GM12873 (cell line): ENCODE results near the gene RNPEP.

Experiments
- TF ChIP-seq, protein P1 (sequence below): IDR thresholded peaks from 2 replicates; pipeline ENCODE4 v1.5.1; 2012; ENCODE audit warnings: low read depth, mild to moderate bottlenecking, moderate library complexity, low read length, control low read depth; ENCODE audit not compliant: insufficient read depth; ENCODE audit errors: missing control alignments

The RNPEP gene

DNA sequence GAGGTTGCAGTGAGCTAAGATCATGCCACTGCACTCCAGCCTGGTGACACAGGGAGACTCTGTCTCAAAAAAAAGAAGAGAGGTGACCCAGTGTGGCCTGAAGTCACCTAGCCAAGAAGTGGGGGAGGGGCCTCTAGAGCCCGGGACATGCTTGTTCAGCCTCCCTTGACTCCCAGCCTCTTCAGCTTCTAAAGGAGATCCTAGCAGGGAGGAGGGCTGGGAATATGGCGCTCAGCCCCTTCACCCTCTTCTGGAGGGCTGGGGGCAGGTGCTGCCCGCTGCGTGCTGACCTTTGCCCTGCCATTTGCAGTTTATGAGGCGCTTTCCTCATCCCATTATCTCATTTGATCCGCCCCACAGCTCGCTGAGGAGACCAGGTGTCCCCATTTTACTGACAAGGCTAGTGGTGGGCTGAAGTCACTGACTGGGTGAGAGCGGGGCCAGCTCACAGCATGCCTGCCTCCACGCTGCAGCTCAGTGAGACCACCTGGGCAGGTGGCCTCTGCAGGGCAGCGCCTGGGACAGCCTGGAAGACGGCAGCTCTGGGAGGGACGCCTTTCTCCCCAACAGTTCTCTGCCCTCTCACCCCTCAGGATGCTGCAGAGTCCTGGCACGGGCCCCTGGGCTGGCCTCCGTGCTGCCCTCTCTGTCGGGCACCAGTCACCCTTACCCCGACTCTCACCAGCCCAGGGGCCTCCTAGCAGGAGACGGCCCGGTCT is 35.5 kb downstream of the RNPEP start:
- TF ChIP-seq, protein P1, sequence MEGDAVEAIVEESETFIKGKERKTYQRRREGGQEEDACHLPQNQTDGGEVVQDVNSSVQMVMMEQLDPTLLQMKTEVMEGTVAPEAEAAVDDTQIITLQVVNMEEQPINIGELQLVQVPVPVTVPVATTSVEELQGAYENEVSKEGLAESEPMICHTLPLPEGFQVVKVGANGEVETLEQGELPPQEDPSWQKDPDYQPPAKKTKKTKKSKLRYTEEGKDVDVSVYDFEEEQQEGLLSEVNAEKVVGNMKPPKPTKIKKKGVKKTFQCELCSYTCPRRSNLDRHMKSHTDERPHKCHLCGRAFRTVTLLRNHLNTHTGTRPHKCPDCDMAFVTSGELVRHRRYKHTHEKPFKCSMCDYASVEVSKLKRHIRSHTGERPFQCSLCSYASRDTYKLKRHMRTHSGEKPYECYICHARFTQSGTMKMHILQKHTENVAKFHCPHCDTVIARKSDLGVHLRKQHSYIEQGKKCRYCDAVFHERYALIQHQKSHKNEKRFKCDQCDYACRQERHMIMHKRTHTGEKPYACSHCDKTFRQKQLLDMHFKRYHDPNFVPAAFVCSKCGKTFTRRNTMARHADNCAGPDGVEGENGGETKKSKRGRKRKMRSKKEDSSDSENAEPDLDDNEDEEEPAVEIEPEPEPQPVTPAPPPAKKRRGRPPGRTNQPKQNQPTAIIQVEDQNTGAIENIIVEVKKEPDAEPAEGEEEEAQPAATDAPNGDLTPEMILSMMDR, result no peak

DNA sequence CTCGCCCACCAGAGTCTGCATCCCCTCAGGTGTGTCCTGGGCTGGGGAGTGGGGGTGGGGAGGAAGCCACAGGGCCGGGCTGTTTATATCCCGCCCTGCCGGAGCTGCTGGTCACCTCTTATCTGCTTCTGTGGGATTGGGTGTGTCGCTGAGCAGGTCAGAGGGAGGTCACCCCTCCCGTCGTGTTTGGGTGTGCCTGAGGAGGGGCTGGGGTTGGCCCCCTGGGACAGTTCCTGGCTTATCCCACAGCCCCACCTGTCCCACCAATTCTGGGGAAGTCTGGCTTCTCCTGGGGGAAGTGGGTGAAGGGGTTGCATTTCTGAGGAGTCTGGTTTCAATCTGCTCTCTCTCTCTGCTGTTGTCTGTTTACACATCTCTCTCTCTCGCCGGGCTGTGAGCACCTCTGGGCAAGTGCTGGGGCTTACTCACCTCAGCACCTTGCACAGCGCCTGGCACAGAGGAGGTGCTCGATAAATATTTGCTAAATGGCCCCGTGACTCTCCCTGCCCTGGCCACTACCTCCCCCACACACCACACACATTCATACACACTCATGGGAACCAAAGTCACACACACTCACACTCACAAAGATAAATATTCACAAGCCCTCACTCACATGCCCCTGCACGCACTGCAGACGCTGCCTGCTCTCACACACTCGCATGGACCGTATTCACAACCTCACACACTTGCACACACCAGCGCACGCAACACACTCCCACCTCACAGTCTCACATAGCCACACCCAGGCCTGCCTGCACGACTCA is 36.2 kb downstream of the RNPEP start:
- TF ChIP-seq, protein P1, result no peak

DNA sequence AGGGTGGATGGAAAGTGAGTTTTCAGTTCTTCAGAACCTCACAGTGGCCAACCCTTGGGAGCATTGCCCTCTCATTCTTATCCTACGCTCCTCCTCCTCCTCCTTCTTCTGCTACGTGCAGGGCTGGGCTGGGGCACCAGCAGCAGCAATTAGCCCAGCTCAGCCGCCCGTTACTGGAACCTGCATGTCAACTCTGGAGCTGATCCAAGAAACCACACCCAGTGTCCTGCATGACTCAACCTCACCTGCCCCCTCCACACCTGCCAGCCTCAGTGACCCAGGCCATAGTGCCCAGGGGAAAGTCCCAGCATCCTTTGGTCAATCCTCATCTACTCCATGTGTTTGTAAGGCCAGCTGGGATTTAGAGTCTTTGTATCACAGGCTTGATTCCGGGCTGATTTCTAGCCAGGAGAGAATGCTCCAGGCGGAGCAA is 40.6 kb downstream of the RNPEP start:
- TF ChIP-seq, protein P1, result no peak

DNA sequence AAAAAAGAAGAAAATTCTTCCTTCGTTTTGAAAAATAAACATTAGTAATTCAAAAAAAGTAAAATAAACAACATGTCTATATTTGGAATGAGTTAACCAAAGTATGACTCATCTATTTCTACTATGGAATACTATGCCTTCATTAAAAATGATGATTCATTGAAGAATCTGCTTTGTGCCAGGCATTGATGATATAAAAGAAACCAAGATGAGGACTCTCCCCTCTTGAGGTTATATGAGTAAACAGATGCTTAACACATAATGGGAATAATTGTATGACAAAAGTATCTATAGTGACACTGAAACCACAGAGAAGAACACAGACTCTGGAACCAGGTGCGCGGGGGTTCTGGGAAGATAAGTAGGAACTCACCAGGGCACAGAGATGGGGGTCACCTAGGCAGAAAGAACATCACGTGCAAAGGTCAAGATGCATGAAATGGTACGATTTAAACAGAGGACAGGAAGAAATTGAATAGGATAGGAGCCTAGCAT is 46.8 kb downstream of the RNPEP start:
- TF ChIP-seq, protein P1, result no peak

DNA sequence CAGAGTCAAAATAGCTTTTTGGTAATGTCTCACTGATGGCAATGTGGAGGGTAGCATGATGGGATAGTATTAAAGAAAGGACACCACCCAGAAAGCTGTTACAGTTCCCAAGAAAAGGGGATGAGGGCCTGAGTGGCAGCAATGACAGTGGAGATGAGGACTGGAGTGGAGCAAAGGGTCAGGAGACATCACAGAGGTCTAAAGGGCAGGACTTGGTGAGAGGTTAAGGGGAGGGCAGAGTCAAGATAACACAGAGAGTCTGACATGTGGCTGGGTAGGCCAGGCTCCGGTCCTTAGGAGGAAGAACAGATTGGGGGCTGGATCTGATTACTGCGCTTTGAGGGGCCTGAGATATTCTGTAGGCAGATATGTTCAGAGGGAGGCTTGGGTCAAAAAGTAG is 47.3 kb downstream of the RNPEP start:
- TF ChIP-seq, protein P1, result no peak

DNA sequence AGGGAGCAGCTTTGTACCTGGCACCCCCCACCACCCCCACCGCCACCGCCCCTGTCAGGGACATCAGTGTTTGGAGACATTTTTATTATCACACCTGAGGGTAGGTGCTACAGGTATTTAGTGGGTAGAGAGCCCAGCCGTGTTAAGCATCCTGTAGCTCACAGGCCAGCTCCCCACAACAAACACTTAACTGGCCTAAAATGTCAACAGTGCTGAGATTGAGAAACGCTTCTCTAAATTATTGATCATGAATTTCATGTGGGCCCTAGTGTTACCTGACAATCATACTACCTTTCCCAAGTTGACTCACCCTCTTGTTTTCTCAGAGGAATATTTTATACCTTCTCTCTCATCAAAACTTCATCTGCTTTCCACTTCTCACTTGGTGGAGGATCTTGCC is 49.3 kb downstream of the RNPEP start:
- TF ChIP-seq, protein P1, result no peak

DNA sequence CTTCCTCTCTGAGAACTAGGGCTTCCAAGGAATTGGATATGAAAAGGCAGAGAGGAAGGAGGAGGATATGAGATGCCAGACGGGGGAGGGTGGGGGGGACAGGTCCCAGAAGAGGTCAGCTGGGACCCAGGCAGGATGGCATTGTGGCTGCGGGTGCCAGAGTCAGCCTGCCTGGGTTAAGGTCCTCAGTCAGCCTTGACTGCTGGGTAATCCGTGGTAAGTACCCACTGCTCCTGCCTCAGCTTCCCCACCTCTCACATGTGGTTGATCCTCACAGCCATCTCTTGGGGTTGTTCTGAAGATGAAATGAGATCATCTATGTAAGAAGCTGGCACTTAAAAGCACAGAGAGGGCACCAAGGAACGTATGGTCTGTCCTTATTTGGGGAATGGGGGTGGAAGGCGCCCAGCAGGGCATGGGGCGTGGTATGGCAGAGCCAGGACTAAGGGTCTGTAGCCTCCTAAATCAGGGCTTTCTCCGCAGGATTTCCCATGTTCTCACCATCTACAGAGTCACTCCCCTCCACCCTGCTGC is 51.8 kb downstream of the RNPEP start:
- TF ChIP-seq, protein P1, result no peak
